Stimulated activated CD8-positive, alpha-beta memory T cell treated with anti-CD3 and anti-CD28 coated beads, Interleukin-12 subunit alpha, Interleukin-12 subunit beta, amount 100 ng/mL, for 24 hours (primary cell): ENCODE measurements around the gene TMEM134.
"Not testable (repeated sequence)": the region's sequence is repeated elsewhere in the genome, so short reads cannot be mapped to it uniquely, and the experiment has no call there.

Source experiments
- DNase-seq: peaks from one replicate; pipeline ENCODE4 v3.0.0-alpha.2; 2020; ENCODE audit errors: extremely low read depth

TMEM134 gene, protein sequence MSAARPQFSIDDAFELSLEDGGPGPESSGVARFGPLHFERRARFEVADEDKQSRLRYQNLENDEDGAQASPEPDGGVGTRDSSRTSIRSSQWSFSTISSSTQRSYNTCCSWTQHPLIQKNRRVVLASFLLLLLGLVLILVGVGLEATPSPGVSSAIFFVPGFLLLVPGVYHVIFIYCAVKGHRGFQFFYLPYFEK

DNA sequence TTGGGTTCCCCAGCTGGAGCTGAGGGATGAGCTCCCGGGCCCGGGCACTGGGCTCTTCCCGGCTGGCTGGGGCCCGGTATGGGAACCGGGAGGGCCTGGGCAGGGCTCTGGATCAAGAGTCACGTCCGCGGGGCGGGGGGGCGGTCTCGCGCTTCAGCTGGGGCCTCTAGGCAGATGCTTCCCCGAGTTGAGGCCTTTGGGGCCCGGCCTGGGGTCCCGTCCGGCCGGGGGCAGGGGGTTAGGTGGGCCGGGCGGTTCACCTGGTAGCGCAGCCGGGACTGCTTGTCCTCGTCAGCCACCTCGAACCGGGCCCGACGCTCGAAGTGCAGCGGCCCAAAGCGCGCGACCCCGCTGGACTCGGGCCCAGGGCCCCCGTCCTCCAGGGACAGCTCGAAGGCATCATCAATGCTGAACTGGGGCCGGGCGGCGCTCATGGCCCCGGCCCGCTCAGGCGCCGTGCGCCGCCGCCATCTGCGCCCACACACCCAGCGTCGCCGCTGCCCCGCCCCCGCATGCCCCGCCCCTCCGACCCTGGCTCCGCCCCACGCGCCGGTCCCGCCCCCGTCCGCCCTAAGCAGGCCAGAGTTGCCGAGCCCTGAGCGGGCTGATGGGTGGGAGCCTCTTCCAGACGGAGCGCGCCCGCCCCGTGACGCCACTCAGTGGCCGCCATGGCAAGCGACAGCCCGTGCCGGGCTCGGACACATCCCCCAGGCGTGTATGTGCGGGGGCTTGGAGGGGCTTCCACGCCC, at the start of gene TMEM134:
TSS of gene TMEM134 (minus strand) at position 493 of the 749 bp plus-strand sequence. CDS start at position 434, 59 bp downstream.
- peak; percentile 81 for DNase-seq

DNA sequence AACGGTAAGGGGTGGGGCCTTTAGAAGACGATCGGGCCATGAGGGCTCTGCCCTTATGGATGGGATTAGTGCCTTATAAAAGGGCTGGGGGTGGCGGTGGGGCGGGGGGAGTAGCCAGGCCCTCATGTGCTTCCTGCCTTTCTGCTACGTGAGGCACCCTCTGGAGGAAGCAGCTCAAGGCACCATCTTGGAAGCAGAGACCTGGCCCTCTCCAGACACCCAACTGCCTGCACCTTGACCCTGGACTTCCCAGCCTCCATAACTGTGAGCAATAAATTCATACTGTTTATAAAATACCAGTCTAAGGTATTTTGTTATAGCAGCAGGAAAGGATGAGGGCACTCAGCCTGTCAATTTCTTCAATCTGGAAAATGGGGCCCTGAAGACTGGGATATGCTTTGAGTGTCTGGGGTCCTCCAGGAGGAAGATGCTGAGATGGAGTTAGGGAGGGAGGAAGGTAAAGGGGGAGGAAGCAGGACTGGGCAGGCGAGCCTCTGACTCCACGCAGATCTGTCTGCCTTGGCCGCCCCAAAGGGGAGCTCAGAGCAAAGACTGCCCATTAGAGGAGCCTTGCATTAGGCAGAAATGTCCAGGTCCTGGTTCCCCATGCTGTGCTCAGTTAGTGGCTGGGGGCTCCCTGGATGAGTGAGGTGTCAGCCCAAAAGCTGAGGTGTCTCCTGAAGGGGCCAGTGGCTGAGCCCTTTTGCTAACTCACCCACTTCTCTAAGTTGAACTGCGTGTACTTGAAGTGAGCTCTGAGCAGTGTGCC, 48.9 kb upstream of the TMEM134 start:
- no peak for DNase-seq

DNA sequence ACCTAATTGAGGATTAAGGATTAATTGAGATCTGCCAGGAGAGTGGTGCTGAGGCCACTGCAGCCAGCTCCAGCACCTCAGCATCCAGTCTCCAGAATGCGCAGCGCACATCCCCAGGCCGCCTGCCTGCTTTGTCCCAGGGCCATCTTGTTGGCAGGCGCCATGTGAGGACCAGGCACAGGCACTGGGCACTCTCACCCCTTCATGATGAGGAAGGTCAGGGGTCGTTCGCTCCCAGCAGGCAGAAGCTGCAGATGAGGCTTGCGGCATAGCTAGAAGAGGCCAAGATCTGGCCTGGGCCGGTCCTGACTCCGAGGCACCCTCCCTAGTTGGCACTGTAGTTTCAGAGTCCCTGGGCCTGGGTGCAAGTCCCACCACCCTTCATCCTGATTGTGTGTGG, 47.8 kb upstream of the TMEM134 start:
- no peak for DNase-seq

DNA sequence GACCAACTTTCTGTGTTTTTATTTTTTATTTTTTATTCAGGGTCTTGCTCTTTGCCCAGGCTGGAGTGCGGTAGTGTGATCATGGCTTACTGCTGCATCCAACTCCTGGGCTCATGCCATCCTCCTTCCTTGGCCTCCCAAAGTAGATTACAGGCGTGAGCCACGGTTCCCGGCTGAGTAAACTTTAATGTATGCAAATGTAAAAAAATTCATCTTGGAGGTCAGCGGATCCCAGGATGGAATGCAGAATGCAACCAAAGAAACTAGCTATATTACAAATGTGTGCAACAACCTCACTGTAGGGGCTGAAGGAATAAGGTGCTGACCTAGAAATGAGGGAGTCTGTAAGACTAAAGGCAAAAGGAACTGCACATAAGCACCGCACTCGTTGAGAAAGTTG, 45.1 kb upstream of the TMEM134 start:
- no peak for DNase-seq

DNA sequence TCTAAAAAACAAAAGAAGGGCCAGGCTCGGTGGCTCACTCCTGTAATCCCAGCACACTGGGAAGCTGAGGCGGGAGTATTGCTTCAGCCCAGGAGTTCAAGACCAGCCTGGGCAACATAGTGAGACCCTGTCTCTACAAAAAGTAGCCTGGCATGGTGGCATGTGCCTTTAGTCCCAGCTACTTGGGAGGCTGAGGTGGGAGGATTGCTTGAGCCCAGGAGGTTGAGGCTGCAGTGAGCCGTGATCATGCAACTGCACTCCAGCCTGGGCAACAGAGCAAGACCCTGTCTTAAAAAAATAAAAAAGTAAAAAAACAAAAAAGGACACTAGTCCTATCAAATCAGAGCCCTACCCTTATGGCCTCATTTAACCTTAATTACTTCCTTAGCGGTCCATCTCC, 42.5 kb upstream of the TMEM134 start:
- DNase-seq: not testable (repeated sequence)

DNA sequence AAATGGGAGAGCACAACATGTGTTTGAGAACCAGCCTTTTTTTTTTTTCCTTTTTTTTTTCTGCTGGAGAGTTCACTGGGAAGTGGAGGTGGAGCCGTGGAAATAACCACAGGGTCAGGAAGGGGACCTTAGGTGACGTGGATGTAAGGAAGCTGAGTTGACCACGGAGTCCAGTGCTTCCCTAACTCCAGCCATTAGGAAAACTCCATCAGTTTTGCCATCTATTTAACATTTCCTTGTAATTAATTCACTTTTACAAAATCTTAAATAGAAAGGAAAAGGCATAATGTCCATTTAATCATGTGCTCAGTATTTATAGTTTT, 40.9 kb upstream of the TMEM134 start:
- DNase-seq: no peak

DNA sequence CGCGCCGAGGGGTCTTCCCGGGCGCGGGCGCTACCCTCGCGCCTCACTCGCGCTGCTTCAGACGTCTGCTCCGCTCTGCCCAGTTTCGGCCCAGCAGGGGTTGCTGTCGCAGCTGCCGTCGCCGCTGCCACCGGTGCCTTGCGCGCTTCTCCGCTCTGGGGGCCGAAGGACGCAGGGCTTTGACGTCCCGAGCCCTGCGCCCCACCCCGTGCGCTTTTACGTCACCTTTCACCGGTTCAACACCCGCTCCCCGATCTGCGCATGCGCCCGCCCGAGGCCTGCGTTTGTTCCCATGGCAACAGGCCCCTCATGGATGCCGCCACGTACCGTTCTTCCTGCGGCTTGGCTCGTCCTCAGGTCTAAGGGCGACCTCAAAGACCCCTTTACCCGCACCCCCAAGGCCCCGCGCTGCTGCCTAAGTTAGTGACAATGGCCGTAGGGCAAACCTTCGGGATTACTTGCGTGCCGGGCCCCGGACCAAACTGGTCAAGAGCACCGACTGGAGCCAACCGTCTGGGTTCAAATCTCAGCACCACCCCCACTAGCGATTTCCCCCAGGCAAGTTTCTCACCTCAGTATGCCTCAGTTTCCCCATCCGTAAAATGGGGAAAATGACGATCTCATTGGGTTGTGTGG, 39.6 kb upstream of the TMEM134 start:
- DNase-seq: peak; percentile 100

DNA sequence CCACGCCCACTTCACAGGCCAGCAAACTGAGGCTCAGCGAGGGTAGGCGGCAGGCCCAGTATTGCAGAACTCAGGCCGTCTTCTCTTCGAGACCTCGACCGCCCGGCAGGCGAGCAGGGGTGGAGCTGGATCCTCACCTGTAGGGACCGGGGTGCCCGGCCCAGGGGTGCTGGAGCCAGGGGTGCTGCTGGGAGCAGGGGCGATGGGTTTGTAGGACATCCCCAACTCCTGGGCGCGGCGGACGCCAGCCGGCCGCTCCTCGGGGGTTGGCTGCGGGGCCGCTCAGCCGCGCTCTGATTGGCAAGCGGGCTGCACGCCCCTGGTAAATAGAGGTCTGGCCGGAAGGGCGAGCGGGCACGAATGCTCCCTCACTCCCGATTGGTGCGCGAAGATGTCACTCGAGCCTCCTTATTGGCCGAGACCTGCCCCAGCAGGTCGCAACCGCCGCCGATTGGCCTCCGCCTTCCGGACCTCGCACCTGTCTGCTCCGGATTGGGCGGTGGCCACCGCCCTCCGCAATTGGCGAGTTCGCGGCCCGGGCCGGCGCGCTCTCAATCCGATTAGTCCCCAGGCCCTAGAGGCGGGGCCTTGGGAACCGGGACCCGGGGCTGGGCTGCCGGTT, 38.9 kb upstream of the TMEM134 start, which contains the start of gene CDK2AP2:
TSS of gene CDK2AP2 (minus strand) at position 299 of the 622 bp plus-strand sequence. CDS start at position 219, 80 bp downstream.
- DNase-seq: peak; percentile 97

DNA sequence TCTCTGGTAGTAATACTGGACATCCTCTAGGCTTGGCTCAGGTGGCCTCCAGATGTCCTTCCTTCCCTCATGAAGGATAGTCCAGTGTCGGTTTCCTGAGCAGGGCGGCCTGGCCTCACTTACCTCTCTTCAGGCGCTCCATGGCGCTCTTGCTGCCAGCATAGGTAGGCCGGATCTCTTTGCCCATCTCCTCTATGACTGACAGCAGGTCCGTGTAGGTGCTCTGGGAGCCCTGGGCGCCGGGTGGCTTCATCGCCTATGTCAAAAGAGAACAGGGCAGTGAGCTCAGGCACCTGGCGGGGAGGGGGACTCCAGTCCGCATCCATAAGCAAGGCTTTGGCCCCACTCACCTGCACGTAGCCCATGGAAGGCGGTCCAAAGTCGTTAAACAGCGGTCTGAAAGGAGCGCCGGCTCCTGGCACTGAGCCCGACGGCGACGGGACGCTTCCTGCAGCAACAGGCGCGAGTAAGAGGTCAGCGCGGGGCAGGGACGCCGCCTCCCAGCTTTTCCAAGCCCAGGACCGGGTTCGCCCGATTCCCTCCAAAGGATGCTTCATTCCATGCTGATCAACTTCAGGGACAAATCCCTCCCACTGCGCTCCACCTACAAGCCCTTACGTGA, 38.3 kb upstream of the TMEM134 start:
- no peak for DNase-seq

DNA sequence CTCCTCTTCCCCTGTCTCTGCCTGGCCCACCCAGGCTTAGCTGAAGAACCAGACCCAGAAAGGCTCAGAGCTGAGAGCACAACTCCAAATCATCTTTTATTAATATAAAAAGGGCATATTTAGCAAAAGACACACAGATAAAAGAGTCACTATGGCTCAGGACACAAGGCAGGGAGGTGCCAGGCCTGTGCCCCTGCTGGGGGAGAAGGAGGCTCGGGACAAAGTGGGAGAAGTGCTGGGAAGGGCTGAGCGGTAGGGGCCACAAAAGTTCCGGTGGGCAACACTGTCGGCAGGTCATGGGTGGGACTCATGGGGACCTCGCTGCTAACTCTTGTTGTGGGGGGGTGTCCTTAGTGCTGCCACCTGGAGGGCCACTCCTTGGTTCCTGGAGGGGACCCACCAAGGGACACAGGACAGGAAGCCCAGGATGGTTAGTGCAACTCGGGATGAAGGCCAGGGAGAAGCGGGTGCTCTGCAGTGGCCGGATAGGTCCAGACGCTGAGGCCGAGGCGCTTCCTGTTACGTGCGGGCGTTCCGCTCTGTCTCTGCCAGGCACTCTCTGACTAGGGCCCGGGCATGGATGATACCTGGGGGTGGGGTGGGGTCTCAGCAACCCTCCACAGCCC, 37.5 kb upstream of the TMEM134 start:
- no peak for DNase-seq

DNA sequence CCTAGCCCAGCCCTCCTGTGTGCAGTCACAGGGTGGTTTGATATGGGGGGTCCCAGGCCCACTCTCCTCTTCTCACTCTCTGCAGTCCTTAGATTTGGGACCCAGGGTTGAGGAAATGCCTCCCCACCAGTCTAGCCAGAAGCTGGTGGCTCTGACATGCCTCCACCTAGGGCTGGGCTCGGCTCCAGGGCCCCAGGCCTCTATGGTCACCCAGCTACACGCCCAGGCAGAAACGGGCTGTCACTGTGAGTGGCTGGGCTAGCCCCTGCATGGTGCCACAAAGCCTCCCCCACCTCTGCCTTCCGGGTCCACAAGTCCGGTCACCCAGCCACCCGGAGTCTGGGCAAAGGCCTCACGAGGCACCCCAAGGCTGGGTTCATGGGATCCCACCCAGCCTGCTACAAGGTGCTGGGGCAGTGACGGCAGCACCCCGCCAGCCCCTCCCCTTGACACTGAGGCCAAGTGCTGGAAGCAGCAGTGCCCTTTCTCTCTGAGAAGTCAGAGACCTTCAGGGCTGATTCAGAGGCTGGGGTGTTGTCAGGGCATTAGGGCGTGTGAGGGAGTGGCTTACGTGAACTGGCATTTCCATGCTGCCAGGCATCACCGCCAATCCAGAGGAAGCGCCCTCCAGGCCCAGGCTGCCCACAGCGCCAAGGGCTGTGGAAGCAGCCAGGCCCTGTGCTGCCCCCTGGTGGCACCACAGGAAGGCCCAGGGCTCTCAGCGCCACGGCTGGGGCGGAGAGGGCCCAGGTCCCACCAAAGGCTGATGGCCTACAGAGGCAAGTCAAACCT, 36.8 kb upstream of the TMEM134 start:
- peak; percentile 80 for DNase-seq

DNA sequence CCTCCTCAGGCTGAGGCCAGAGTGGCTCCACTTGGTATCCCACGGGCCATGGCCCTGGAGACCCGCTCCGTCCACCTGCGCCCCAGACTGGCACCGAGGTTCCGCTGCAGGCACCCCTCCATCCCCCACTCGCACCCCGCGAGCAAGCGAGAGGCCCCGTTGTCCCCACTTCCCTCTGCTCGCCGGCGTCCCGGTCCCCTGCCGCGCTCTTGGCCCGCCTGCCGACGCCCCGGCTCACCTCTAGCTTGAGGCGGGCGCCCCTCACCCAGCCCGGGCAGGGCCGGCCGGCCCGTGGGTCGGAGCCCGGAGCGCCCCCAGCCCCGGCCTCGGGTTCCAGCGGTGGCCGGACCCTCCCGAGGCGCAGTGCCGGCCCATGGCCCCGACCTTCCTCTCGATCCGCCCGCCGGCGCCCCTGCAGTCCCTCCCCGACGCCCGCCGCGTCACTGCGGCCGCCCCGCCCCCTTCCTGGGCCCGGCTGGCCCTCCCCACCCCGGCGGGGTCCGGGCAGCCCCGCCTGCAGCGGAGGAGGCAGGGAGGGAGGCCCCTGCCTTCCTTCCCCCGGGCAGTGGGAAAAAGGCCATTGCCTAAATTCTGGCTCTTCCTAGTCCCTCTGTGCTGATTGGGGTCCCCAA, 36.0 kb upstream of the TMEM134 start, which contains the start of gene PITPNM1:
TSS of gene PITPNM1 (minus strand) at position 414 of the 632 bp plus-strand sequence. CDS start 1,183 bp downstream, outside the sequence.
- DNase-seq: no peak

DNA sequence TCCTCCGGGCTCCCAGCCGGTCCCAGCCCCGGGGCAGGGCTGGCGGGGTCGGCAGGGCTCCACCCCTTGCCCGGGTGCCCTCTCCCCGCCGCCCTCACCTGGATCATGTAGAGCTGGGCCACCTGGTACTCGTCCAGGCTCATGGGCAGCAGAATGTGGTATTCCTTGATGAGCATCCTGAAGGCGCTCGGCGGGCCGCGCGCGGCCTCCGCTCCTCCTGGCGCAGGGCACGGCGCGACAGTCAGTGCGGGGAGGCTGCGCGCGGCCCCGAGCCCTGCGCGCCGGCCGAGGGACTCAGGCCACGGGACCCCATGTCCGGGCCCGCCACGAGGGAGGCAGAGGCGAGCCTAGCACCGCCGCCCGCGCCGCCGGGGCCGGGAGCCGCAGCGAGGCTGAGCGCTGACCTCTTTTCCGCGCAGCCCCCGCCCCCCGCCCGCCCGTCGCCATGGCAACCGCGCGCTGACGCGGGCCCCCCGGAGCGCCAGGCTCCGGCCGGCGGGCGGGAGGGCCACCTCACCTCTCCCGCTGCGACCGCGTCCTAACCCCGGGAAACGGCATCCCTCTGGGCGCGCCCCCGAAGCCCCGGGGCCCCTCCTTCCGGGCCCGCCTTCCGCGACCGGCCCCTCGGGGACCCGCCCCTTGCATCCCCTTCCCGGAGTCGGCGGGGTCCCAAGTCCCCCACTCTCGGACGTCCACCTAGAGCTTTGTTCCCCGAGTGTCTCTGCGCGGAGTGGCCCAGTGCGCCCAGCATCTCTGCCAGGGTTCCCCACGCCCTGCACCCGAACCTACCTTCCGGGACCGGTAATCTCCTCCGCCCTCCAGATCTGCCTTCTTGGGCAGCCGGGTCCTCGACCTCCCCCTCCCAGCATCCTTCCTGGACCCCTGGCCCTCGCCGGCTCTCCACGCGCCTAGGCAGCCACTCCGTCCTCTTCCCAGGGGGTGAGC, 35.2 kb upstream of the TMEM134 start:
- no peak for DNase-seq

DNA sequence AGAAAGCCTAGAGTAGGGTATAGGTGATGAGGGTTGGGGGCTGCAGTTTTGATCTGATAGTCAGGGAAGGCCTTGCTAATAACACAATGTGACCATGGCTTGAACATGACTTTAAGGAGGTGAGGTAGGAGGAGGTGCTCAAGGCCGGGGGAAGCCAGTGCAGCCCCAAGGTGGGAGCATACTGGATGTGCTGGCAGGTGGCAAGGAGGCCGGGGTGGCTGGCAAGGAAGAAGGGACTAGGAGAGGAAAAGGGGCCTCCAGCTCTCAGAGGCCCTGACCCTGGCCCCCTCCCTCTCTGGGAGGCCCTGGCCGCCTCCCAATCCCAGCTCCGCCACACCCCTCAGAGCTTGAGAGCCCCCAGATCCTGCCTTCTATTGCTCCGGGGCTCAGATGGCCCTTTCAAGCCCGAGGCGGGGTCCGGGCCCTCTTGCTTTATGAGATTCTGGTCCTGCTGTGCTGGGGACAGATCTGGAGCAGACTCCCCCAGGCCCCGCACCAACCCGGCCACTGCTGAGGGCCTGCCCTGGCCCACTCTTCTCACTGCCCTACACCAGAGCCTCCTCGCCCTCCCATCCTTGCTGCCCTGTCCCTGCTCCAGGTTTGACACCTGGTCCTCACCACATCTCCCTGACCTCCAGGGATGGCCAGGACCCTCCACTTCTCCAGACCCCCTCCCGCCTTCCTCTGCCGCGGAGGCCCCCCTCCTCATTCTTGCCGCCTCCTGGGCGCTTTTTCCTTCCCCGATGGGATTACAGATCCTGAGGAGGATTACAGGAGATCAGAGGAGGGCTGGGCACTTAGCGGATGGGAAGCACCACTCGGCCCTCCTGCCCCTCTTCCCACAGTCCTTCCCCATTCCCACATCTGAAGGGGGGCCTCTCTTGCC, 34.3 kb upstream of the TMEM134 start:
- no peak for DNase-seq

DNA sequence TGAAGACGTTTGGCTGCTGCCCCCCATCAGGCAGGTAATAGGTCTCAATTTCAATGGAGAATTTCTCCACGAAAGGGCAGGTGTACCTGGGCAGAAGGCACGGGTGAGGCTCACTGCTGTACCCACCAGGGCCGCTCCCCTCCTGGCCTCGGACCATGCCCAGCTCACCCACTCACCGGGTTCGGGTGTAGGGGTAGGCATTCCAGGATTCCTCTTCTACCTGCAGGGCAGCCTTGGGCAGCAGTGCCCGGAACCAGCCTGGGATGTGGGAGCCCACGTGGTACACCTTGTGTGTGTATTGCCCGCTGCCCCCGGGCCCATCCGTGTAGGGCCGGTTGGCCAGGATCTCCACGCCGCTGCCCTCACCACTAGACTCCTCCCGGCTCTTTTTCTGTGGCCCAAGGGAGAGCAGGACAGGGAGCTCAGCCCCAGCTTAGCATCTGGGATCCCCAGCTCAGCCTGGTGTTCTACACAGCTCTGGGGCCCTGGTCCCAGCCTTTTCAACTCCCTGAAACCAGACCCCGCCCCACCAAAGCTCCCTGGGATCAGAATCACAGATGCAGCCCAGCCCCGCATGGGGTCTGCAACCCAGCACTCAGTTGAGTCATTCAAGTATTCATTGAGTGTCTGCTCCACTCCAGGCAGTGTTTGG, 33.4 kb upstream of the TMEM134 start:
- no peak for DNase-seq

DNA sequence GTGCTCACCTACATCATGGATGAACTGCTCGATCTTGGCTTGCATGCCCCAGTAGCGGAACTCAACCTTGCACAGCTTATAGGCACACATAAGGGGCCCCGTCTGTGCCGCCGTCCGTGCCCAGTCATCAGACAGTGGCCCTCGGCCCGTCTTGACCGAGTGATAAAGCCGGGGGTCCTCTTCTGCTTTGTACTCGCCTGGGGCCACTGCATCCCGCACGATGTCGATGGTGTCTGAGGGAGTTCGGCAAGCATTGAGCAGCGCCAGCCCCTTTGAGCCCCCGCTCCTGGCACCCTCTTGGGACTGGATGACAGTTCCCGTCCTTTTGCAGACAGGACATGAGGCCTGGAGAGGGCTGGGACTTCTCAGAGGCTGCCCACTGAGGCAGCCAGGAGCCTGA, 32.8 kb upstream of the TMEM134 start:
- DNase-seq: no peak
